Activated B cell treated with CpG ODN at 0.5 μM for 24 hours (primary cell): ENCODE measurements around the gene APOL4. TPM values are rescaled to one million over a fixed set of nuclear protein-coding genes. Genes with fewer than 3 reads are reported as not detected.
"Not testable (repeated sequence)": the region's sequence is repeated elsewhere in the genome, so short reads cannot be mapped to it uniquely, and the experiment has no call there.

Experiments
- ATAC-seq: fragments of 200-7000 bp; cut with Tn5 transposase; one replicate; pipeline ENCODE4 v1.10.0; 2021; ENCODE audit warnings: low read depth, mild to moderate bottlenecking, moderate library complexity
- CTCF ChIA-PET: fragments of 350-600 bp; sonication (Branson Sonifier 250); formaldehyde crosslinking; loops from one replicate; lab custom pipeline; 2021; ENCODE audit warnings: antibody characterized with exemption; lab: Charles Lee
- POLR2A ChIA-PET: fragments of 350-600 bp; sonication (Branson Sonifier 250); formaldehyde crosslinking; loops from one replicate; lab custom pipeline; 2021; ENCODE audit warnings: antibody characterized with exemption; lab: Charles Lee
- DNase-seq: peaks from one replicate; pipeline ENCODE4 v3.0.0; 2022
- H3K27ac Mint-ChIP-seq: one replicate; pipeline ENCODE4 v1.8.0; 2020; ENCODE audit warnings: mixed read lengths
- H3K27me3 Mint-ChIP-seq: one replicate; pipeline ENCODE4 v1.8.0; 2021; ENCODE audit warnings: mixed read lengths
- H3K36me3 Mint-ChIP-seq: one replicate; pipeline ENCODE4 v1.8.0; 2021; ENCODE audit warnings: low read depth, mixed read lengths
- H3K4me1 Mint-ChIP-seq: one replicate; pipeline ENCODE4 v1.8.0; 2021; ENCODE audit warnings: mixed read lengths
- H3K4me3 Mint-ChIP-seq: one replicate; pipeline ENCODE4 v1.8.0; 2020; ENCODE audit warnings: mild to moderate bottlenecking, mixed read lengths
- H3K9me3 Mint-ChIP-seq: one replicate; pipeline ENCODE4 v1.8.0; 2020; ENCODE audit warnings: mixed read lengths
- CTCF ChIP-seq: fragments of 200-600 bp; IDR thresholded peaks from one replicate; pipeline ENCODE4 v1.8.0; 2022; ENCODE audit warnings: antibody characterized with exemption, mild to moderate bottlenecking
- intact Hi-C: fragments of 100-400 bp; cut with micrococcal nuclease; formaldehyde crosslinking; loops from one replicate; pipeline ENCODE4 v1.15.1; 2024
- total RNA-seq: library from RNA; stranded (reverse); gene quantifications from 2 replicates; pipeline ENCODE4 v1.2.3, GENCODE V29; 2022

APOL4 gene, protein sequence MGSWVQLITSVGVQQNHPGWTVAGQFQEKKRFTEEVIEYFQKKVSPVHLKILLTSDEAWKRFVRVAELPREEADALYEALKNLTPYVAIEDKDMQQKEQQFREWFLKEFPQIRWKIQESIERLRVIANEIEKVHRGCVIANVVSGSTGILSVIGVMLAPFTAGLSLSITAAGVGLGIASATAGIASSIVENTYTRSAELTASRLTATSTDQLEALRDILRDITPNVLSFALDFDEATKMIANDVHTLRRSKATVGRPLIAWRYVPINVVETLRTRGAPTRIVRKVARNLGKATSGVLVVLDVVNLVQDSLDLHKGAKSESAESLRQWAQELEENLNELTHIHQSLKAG
- 0.05 TPM in 1 of 2 replicates, not detected in the other for total RNA-seq

GRCh38 chr22:36201630-36202319 lies at the start of gene APOL4:
APOL4 (minus strand) TSS chr22:36201809; CDS start chr22:36201734, 75 bp downstream.
- ATAC-seq (no peak), DNase-seq (no peak)
- POLR2A ChIA-PET, result no interaction called here
- Mint-ChIP-seq H3K4me1 (peaks cover 40% of the 10 kb centered on the region), H3K9me3 (no peaks in the 10 kb centered on the region), H3K4me3 (no peak within 1 kb of the TSS), H3K27ac (no peak within 1 kb of the TSS), H3K27me3 (peaks cover 17% of the 10 kb centered on the region), H3K36me3 (no peaks in the 10 kb centered on the region)
- TF ChIP-seq CTCF, result no peak
- CTCF ChIA-PET, result no interaction called here
- intact Hi-C loops, result no loop called here

DNA sequence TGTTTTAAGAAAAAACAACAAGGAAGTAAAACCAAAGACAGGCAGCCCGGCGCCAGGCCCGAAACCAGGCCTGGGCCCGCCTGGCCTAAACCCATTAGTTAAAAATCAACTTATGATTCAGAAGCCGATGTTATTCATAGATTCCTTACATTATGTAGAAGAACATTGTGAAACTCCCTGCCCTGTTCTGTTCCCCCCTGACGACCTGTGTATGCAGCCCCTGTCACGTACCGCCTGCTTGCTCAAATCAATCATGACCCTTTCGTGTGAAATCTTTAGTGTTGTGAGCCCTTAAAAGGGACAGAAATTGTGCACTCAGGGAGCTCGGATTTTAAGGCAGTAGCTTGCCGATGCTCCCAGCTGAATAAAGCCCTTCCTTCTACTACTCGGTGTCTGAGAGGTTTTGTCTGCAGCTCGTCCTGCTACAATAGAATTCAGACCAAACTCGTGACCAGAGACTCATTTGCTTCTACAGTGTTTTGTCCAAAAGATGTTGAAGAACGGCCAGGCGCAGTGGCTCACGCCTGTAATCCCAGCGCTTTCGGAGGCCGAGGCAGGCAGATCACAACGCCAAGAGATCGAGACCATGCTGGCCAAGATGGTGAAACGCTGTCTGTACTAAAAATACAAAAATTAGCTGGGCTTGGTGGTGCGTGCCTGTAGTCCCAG lies 48.8 kb upstream of the APOL4 start:
- Mint-ChIP-seq H3K4me1 (peaks cover 23% of the 10 kb centered on the region), H3K27ac (peak overlapping the region; percentile 54)
- H3K4me3 Mint-ChIP-seq, H3K36me3 Mint-ChIP-seq, intact Hi-C loops, H3K27me3 Mint-ChIP-seq, ATAC-seq, H3K9me3 Mint-ChIP-seq, DNase-seq: not testable (repeated sequence)
- POLR2A ChIA-PET, result interaction anchor here (0.7 kb wide), 1 partner anchor 173 kb away, joined by 5 read pairs; no protein-coding TSS in a partner anchor
- CTCF ChIA-PET, result interaction anchor here (0.6 kb wide), 1 partner anchor 89 kb away, joined by 3 read pairs; no protein-coding TSS in a partner anchor

- H3K4me3 Mint-ChIP-seq, result no peak overlapping the region
- H3K9me3 Mint-ChIP-seq, result peaks cover 7% of the 10 kb centered on the region
- H3K36me3 Mint-ChIP-seq, result peaks cover 4% of the 10 kb centered on the region
- TF ChIP-seq CTCF, result no peak
- ChIA-PET POLR2A (interaction anchor here (1.2 kb wide), 1 partner anchor 10 kb away, joined by 3 read pairs; the partner anchor contains the start of gene APOL2), CTCF (no interaction called here)
- no peaks in the 10 kb centered on the region for H3K27me3 Mint-ChIP-seq
- DNase-seq (no peak), ATAC-seq (no peak)
- peaks cover 23% of the 10 kb centered on the region for H3K4me1 Mint-ChIP-seq
- no peak overlapping the region for H3K27ac Mint-ChIP-seq
- intact Hi-C loops, result no loop called here
Observed at GRCh38 chr22:36249160-36249559, 47.6 kb upstream of the APOL4 start.

DNA sequence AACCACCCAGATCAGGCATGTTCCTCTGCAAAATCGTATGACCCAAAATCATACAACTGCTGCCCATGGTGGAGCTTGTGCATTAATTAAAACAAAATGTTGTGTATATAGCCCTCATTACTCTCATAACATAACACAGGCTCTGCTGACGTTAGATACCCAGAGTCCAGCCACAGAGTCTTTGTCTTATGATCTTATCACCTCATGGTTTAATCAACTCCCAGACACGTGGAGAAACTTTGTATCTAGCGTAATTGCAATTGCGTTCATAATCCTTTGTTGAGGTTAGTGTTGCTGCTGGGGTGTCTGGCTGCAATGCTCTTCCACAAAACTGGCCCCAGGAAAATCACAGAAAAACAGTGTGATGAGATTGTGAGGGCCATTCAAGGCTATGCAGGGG lies 46.3 kb upstream of the APOL4 start:
- peaks cover 2% of the 10 kb centered on the region for H3K36me3 Mint-ChIP-seq
- H3K4me1 Mint-ChIP-seq, result peaks cover 11% of the 10 kb centered on the region
- ATAC-seq (no peak), DNase-seq (no peak)
- no peak overlapping the region for H3K27ac Mint-ChIP-seq
- ChIA-PET CTCF (no interaction called here), POLR2A (no interaction called here)
- TF ChIP-seq CTCF, result no peak
- H3K4me3 Mint-ChIP-seq, result no peak overlapping the region
- intact Hi-C loops, result no loop called here
- H3K9me3 Mint-ChIP-seq, result peaks cover 10% of the 10 kb centered on the region
- H3K27me3 Mint-ChIP-seq, result no peaks in the 10 kb centered on the region

DNA sequence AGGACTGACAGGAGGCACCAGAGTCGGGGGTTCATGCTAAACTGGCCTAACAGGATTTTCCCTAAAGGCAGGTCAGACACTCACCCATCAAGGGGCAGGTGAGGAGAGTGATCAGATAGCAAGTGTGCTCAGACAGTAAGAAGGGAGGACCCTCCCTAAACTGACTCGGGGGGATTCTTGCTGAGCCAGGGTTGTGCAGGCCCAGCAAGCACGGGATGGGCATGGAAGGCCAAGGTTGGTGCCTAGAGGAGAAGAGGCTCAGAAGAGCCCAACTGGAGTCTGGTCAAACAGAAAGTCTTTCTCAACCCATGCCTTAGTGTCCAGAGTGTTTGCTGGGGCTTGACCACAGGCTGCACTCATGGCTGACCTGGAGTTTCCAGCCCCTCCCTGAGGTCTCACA lies 45.1 kb upstream of the APOL4 start:
- H3K27me3 Mint-ChIP-seq, result no peaks in the 10 kb centered on the region
- H3K4me1 Mint-ChIP-seq, result peaks cover 5% of the 10 kb centered on the region
- peaks cover 10% of the 10 kb centered on the region for H3K9me3 Mint-ChIP-seq
- POLR2A ChIA-PET, result interaction anchor here (0.6 kb wide), 1 partner anchor 189 kb away, joined by 3 read pairs; no protein-coding TSS in a partner anchor
- DNase-seq (no peak), ATAC-seq (no peak)
- no peak overlapping the region for H3K4me3 Mint-ChIP-seq
- H3K27ac Mint-ChIP-seq, result no peak overlapping the region
- CTCF ChIA-PET, result no interaction called here
- H3K36me3 Mint-ChIP-seq, result no peaks in the 10 kb centered on the region
- intact Hi-C loops, result no loop called here
- TF ChIP-seq CTCF, result no peak
